DOHH2 (cell line): ENCODE results near the gene IRS1.

ENCODE experiments used
- CTCF ChIP-seq: fragments of 200-600 bp; sonication (generic); IDR thresholded peaks from one replicate; pipeline ENCODE4 v1.5.1; 2014; ENCODE audit warnings: antibody characterized with exemption, mild to moderate bottlenecking, low read depth, low read length; ENCODE audit not compliant: poor library complexity, severe bottlenecking
- EZH2phosphoT487 ChIP-seq: fragments of 200-600 bp; sonication (generic); IDR thresholded peaks from 2 replicates; pipeline ENCODE4 v1.6.1; 2017; ENCODE audit warnings: borderline replicate concordance, mild to moderate bottlenecking, antibody characterized with exemption, low read length, moderate library complexity, mixed read lengths

DNA sequence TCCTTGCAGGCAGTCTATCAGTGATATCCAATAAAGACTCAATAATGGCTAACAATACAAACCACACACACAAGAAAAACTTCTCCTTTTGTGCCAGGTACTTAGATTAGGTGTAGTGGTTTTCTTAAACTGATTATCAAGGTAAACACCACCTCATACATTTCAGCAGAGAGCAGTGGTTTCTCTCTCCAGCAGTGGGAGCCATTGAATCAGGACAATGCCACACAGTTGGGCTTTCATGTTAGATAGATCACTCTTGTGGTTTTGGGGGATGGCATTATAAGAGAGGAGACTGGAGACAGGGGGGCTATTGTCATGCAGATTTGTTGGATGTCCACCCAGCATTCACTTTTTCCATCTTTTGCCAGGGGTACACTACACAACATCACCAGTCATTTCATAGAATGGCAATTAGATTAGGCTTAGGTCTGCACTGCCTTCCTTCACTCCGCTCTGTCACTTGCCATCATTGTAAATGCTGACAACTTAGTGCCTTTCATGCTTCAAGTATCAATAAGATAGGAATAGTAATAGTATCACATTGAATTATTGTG, 13.6 kb upstream of the IRS1 start:
- TF ChIP-seq CTCF, result peak; percentile 67
- no peak for TF ChIP-seq EZH2phosphoT487
